Stimulated activated naive B cell treated with anti-CD40 and anti-IgM and Interleukin-4, amounts not matched to agents 10 μg/mL and 1 μg/mL and 100 μg/mL, for 72 hours (primary cell): ENCODE results near the gene PPP4R4.

Experiments used
- ATAC-seq, 2 donors: fragments of 150-1000 bp; cut with Tn5 transposase; replicated peaks; 2 replicates each; pipeline ENCODE4 v1.10.0; 2021; ENCODE audit warnings: moderate library complexity in 1 of 2
- DNase-seq: peaks from one replicate; pipeline ENCODE4 v3.0.0; 2021
- H3K27ac Mint-ChIP-seq: one replicate; pipeline ENCODE4 v1.8.0; 2022; ENCODE audit warnings: mild to moderate bottlenecking, mixed read lengths
- H3K27me3 Mint-ChIP-seq, 2 donors: one replicate each; pipeline ENCODE4 v1.8.0; 2022; ENCODE audit warnings: mixed read lengths in 2 of 2
- H3K36me3 Mint-ChIP-seq, 2 donors: one replicate each; pipeline ENCODE4 v1.8.0; 2022; ENCODE audit warnings: mixed read lengths in 2 of 2, mild to moderate bottlenecking in 1 of 2
- H3K4me1 Mint-ChIP-seq, 2 donors: one replicate each; pipeline ENCODE4 v1.8.0; 2022; ENCODE audit warnings: mixed read lengths in 2 of 2, mild to moderate bottlenecking in 1 of 2
- H3K4me3 Mint-ChIP-seq, 2 donors: one replicate each; pipeline ENCODE4 v1.8.0; 2022; ENCODE audit warnings: mild to moderate bottlenecking in 2 of 2, mixed read lengths in 2 of 2, moderate library complexity in 1 of 2
- H3K9me3 Mint-ChIP-seq, 2 donors: one replicate each; pipeline ENCODE4 v1.8.0; 2022; ENCODE audit warnings: mixed read lengths in 2 of 2, mild to moderate bottlenecking in 1 of 2

PPP4R4 gene

GRCh38 chr14:94307410-94307992 lies 133.4 kb downstream of the PPP4R4 start:
- H3K9me3 Mint-ChIP-seq: peaks cover 12 to 15% of the 10 kb centered on the region in 2 donors
- DNase-seq (no peak), ATAC-seq (no peak)
- H3K4me1 Mint-ChIP-seq: no peaks in the 10 kb centered on the region
- H3K27me3 Mint-ChIP-seq: no peaks in the 10 kb centered on the region
- H3K4me3 Mint-ChIP-seq: no peak overlapping the region
- H3K36me3 Mint-ChIP-seq: peaks cover 0 to 4% of the 10 kb centered on the region in 2 donors
- H3K27ac Mint-ChIP-seq: no peak overlapping the region

GRCh38 chr14:94309721-94310120 lies 135.6 kb downstream of the PPP4R4 start:
- DNase-seq (no peak), ATAC-seq (no peak)
- Mint-ChIP-seq H3K4me1 (no peaks in the 10 kb centered on the region), H3K36me3 (peaks cover 0 to 4% of the 10 kb centered on the region in 2 donors), H3K9me3 (peaks cover 12 to 17% of the 10 kb centered on the region in 2 donors), H3K27ac (no peak overlapping the region), H3K4me3 (no peak overlapping the region), H3K27me3 (no peaks in the 10 kb centered on the region)

- Mint-ChIP-seq H3K4me3 (no peak overlapping the region), H3K36me3 (peaks cover 0 to 4% of the 10 kb centered on the region in 2 donors), H3K27me3 (no peaks in the 10 kb centered on the region), H3K27ac (no peak overlapping the region), H3K9me3 (peaks cover 12 to 17% of the 10 kb centered on the region in 2 donors), H3K4me1 (no peaks in the 10 kb centered on the region)
- ATAC-seq (no peak), DNase-seq (no peak)
Observed at GRCh38 chr14:94310248-94310647, 136.1 kb downstream of the PPP4R4 start.

GRCh38 chr14:94312481-94313246 lies 138.5 kb downstream of the PPP4R4 start:
- Mint-ChIP-seq H3K27me3 (no peaks in the 10 kb centered on the region), H3K4me3 (no peak overlapping the region), H3K36me3 (peaks cover 0 to 4% of the 10 kb centered on the region in 2 donors), H3K4me1 (no peaks in the 10 kb centered on the region), H3K9me3 (peaks cover 12 to 15% of the 10 kb centered on the region in 2 donors), H3K27ac (no peak overlapping the region)
- ATAC-seq: no peak
- DNase-seq: no peak

- Mint-ChIP-seq H3K27me3 (no peaks in the 10 kb centered on the region), H3K36me3 (no peaks in the 10 kb centered on the region), H3K4me3 (no peak overlapping the region), H3K27ac (no peak overlapping the region), H3K9me3 (peaks cover 0 to 9% of the 10 kb centered on the region in 2 donors), H3K4me1 (no peaks in the 10 kb centered on the region)
- no peak for ATAC-seq
- no peak for DNase-seq
Observed at GRCh38 chr14:94313991-94314655, 140.0 kb downstream of the PPP4R4 start.

GRCh38 chr14:94314890-94315289 lies 140.8 kb downstream of the PPP4R4 start:
- Mint-ChIP-seq H3K27me3 (no peaks in the 10 kb centered on the region), H3K27ac (no peak overlapping the region), H3K4me1 (no peaks in the 10 kb centered on the region), H3K9me3 (peaks cover 4 to 9% of the 10 kb centered on the region in 2 donors), H3K4me3 (no peak overlapping the region), H3K36me3 (no peaks in the 10 kb centered on the region)
- ATAC-seq: no peak
- no peak for DNase-seq

GRCh38 chr14:94316692-94317091 lies 142.6 kb downstream of the PPP4R4 start:
- H3K27me3 Mint-ChIP-seq: peaks cover 0 to 8% of the 10 kb centered on the region in 2 donors
- DNase-seq (no peak), ATAC-seq (no peak)
- peaks cover 4 to 9% of the 10 kb centered on the region in 2 donors for H3K9me3 Mint-ChIP-seq
- no peaks in the 10 kb centered on the region for H3K4me1 Mint-ChIP-seq
- H3K4me3 Mint-ChIP-seq: no peak overlapping the region
- no peak overlapping the region for H3K27ac Mint-ChIP-seq
- no peaks in the 10 kb centered on the region for H3K36me3 Mint-ChIP-seq

- H3K27me3 Mint-ChIP-seq: peaks cover 0 to 10% of the 10 kb centered on the region in 2 donors
- ATAC-seq (no peak), DNase-seq (no peak)
- no peak overlapping the region for H3K4me3 Mint-ChIP-seq
- H3K27ac Mint-ChIP-seq: no peak overlapping the region
- no peaks in the 10 kb centered on the region for H3K4me1 Mint-ChIP-seq
- H3K9me3 Mint-ChIP-seq: peaks cover 4 to 9% of the 10 kb centered on the region in 2 donors
- no peaks in the 10 kb centered on the region for H3K36me3 Mint-ChIP-seq
Observed at GRCh38 chr14:94317259-94317658, 143.1 kb downstream of the PPP4R4 start.

GRCh38 chr14:94320243-94320642 lies 146.1 kb downstream of the PPP4R4 start:
- Mint-ChIP-seq H3K4me1 (no peaks in the 10 kb centered on the region), H3K9me3 (peaks cover 4 to 8% of the 10 kb centered on the region in 2 donors), H3K36me3 (no peaks in the 10 kb centered on the region), H3K27ac (no peak overlapping the region), H3K27me3 (peaks cover 0 to 10% of the 10 kb centered on the region in 2 donors), H3K4me3 (no peak overlapping the region)
- no peak for ATAC-seq
- DNase-seq: no peak

GRCh38 chr14:94321421-94322271 lies 147.5 kb downstream of the PPP4R4 start:
- DNase-seq (no peak), ATAC-seq (no peak)
- Mint-ChIP-seq H3K9me3 (peaks cover 3 to 4% of the 10 kb centered on the region in 2 donors), H3K4me3 (no peak overlapping the region), H3K4me1 (no peaks in the 10 kb centered on the region), H3K27ac (no peak overlapping the region), H3K36me3 (no peaks in the 10 kb centered on the region), H3K27me3 (peaks cover 6 to 13% of the 10 kb centered on the region in 2 donors)

GRCh38 chr14:94322648-94323570 lies 148.8 kb downstream of the PPP4R4 start, which contains the start of gene SERPINA6:
Gene SERPINA6 (minus strand): TSS chr14:94323336. CDS start chr14:94314648, 8,688 bp downstream.
- Mint-ChIP-seq H3K36me3 (no peaks in the 10 kb centered on the region), H3K27ac (no peak within 1 kb of the TSS), H3K27me3 (peaks cover 6 to 18% of the 10 kb centered on the region in 2 donors), H3K4me1 (no peaks in the 10 kb centered on the region), H3K9me3 (peaks cover 3 to 4% of the 10 kb centered on the region in 2 donors), H3K4me3 (no peak within 1 kb of the TSS)
- DNase-seq: no peak
- ATAC-seq: no peak

GRCh38 chr14:94328196-94328595 lies 154.1 kb downstream of the PPP4R4 start:
- ATAC-seq: no peak
- Mint-ChIP-seq H3K4me3 (no peak overlapping the region), H3K9me3 (peaks cover 0 to 3% of the 10 kb centered on the region in 2 donors), H3K27ac (no peak overlapping the region), H3K4me1 (no peaks in the 10 kb centered on the region), H3K36me3 (no peaks in the 10 kb centered on the region), H3K27me3 (peaks cover 6 to 18% of the 10 kb centered on the region in 2 donors)
- no peak for DNase-seq
